ENCODE data around the gene FLOT2.
"Not testable (repeated sequence)": the region's sequence is repeated elsewhere in the genome, so short reads cannot be mapped to it uniquely, and the experiment has no call there.

Gene FLOT2

DNA sequence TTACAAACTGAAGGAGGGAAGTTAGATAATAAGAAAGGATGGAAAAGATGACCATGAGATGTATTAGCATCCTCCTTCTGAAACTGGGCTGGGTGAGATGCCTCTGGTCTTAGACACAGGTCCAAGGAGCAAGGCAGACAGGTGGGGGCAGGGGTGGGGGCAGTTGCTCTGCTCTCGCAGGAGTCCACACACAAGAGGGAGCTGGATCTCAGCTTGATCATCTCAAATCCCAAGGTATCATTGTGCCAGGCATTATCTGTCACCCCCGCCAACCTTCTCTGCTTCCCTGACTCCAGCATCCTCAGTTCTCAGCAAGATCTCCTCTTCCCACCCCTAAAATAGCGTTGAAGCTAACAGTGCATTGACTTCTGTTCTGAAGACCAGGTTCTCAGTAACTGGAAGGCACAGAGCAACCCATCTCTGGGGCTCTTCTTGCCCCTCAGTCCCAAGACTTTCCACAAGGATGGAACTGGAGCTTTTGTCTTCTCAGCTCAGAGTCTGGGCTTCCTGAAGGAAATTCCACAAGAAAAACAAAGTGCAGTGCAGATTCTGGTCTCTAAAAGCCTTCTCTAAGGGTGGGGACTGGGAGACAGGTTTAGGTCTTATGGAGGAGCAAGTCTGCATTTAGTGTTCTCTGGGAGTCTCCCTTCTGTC lies 1.6 kb downstream of the FLOT2 start:
- no peak for DNase-seq

DNA sequence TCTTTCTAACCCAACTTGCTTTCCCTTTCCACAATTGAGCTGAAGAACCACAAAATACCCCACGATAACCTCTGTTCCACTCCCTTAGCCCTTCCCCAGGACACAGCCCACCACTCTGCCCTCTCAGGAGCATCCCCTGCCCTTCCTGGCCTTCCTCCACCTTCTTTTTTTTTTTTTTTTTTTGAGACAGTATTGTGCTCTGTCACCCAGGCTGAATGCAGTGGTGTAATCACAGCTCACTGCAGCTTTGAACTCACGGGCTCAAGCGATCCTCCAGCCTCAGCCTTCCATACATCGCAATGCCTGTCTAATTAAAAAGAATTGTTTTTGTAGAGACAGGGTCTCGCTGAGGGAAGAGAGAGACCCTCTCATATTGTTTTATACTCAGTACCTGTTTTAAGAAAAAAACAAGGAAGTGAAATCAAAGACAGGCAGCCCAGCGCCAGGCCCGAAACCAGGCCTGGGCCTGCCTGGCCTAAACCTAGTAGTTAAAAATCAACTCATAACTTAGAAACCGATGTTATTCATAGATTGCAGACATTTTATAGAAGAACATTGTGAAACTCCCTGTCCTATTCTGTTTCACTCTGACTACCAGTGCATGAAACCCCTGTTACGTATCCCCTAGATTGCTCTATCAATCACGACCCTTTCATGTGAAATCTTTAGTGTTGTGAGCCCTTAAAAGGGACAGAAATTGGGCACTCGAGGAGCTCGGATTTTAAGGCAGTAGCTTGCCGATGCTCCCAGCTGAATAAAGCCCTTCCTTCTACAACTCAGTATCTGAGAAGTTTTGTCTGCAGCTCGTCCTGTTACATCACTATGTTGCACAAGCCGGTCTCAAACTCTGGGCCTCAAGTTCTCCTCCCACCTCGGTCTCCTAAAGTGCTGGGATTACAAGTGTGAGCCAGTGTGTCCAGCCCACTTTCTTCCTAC lies 4.0 kb downstream of the FLOT2 start:
- DNase-seq = peak; percentile 81 to 89

DNA sequence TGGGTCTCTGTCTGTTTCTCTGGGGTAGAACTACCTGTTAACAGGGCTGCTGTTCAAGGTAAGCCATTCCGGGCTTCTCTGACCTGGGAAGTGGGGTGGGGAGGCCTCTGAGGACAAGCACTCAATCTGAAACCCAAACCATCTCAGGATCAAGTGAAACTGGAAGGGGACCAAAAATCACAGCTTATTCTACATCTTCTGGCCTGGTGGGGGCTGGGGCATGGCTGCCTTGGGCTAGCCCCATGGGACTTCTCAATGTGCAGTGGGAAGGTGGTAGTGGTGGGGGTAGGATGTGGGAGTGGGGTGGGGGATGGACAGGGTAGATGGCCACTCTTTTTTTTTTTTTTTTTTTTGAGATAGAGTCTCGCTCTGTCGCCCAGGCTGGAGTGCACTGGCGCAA lies 5.5 kb downstream of the FLOT2 start:
- DNase-seq = no peak

GRCh38 chr17:28891201-28891600 lies 6.3 kb downstream of the FLOT2 start:
- DNase-seq = no peak

DNA sequence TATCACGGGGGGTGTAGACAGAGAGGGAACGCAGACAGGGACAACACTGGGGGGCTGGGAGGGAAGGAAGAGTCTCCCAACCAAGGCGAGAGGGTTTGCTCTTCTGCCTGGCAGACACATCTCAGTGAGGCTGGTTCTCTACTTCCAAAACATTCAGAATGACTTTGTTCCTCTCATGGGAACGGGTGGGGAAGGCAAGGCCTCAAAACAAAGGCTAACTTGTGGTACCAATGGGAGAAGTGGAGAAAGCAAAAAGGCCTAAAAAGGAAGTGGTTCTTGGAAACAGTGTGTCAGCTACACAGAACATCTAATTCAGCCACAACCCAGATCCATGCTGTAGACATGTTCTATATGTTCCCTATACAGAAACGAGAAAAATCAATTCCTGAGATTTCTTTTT lies 7.5 kb downstream of the FLOT2 start:
- peak; percentile 46 to 71 for DNase-seq

GRCh38 chr17:28888832-28889231 lies 8.7 kb downstream of the FLOT2 start:
- DNase-seq = no peak

- no peak for DNase-seq
These were observed 9.6 kb downstream of the FLOT2 start for GRCh38 chr17:28887871-28888471.

DNA sequence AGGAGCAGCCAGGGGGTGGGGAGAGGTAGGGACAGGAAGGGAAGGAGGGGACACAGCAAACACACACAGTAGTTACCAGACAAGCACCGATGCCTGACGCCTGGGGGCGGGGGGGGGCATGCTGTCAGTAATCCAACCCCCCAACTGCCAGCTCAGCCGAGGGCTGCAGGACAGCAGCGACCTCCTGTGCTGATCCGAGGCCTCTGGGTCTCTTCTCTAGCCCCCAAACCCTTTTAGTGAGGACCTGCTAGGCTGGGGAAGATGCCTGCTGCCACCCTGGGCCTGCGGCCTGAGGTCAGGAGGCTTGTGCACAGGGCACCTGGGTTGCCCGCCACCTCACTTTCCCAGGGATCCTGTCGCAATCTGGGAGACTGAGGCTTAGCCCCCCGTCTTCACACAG lies 11.6 kb downstream of the FLOT2 start:
- DNase-seq = no peak

DNA sequence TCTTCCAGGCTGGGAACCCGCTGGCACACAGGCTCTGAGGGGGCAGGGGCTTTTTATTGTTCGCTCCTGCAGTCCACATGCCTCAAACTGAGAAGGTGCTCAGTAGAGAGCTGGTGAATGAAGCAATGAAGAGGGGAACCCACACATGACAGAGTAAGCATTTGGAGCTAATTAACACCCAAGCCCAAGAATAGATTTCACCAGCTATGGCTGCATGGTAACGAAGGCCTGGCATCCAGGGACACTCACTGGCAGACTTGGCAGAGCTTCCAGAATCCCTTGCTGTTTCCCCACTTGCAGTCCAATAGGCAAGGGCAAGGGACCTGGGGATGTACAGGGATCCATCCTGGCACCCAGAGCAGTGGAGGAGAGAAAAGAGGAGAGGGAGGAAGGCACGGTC lies 12.2 kb downstream of the FLOT2 start:
- no peak for DNase-seq

- no peak for DNase-seq
These were observed 13.4 kb downstream of the FLOT2 start for GRCh38 chr17:28883967-28884702.

DNA sequence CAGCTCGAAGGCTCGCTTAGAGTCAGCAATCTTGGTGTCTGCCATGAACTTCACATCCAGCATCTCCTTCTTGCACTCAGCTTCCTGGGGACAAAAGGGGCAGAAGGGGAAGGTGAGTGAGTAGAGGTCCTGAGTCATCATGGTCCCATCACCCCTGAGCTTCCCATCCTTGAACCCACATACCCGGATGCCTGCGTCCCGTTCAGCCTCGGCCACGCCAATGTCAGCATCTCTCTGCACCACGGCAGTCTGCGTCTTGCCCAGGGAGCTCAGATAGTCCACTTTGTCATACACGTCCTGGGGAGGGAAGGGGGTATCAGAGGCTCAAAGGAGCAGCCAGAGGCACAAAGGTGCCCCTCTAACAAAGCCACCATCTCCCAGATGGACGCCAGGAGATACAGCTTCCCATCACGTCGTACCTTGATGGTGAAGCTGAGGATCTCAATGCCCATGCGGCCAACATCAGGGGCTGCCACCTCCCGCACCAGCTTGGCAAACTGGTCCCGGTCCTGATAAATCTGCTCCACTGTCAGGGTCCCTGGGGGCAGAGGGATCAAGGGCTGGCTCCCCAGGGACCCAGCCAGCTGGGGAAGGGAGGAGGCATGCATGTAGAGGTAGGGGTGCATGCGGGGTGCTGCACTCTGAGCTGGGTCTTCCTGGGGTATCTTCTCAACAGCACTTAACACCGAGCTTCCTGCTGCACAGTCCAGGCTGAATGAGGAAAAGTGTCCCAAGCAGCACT lies 15.2 kb downstream of the FLOT2 start:
- no peak for DNase-seq

GRCh38 chr17:28881533-28882056 lies 15.9 kb downstream of the FLOT2 start:
- no peak for DNase-seq

- DNase-seq = no peak
These were observed 17.0 kb downstream of the FLOT2 start for GRCh38 chr17:28880572-28880945.

- no peak for DNase-seq
These were observed 17.5 kb downstream of the FLOT2 start for GRCh38 chr17:28879886-28880571.

- no peak for DNase-seq
These were observed 18.6 kb downstream of the FLOT2 start for GRCh38 chr17:28878981-28879380.

GRCh38 chr17:28878158-28878910 lies 19.2 kb downstream of the FLOT2 start:
- DNase-seq = no peak

DNA sequence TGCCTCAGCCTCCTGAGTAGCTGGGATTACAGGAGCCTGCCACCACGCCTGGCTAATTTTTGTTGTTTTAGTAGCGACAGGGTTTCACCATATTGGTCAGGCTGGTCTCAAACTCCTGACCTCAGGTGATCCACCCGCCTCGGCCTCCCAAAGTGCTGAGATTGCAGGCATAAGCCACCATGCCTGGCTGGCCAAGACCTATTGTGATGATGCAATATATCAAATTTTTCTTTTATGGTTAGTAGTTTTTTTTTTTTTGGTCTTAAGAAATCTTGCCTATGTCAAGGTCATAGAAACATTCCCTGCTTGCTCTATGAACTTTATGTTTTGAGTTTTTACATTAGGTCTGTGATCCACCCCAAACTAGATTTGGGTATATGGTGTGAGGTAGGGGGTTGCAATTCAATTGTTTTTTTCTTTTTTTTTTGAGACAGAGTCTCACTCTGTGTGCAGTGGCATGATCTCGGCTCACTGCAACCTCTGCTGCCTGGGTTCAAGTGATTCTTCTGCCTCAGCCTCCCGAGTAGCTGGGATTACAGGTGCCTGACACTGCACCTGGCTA lies 20.3 kb downstream of the FLOT2 start:
- not testable (repeated sequence) for DNase-seq

DNA sequence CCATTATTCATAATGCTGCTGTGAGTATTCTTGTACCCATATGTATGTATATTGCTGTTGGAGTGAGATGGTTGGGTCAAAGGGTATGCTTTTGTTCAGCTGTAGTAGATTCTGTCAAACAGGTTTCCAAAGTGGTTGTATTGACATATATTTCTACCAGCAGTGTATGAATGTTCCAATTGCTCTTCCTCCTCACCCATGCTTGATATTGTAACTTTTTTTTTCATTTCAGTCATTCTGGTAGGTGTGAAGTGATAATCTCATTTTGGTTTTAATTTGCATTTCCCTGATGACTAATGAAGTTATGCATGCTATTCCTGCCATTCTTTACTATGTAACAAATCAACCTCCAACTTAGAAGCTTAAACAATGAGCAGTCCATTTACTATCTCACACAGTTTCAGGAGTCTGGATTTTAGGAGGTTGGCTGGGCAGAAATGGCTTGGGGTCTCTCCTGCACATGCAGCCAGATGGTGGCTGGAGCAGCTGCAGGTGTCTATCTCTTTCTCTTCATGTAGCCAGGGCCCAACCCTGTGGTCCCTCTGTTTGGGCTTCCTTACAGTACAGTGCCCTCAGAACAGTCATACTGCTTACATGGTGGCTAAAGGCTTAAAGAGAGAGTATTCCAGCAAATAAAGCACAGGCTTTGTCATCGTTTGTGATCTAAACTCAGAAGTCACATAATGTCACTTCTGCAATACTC lies 21.5 kb downstream of the FLOT2 start:
- no peak for DNase-seq

DNA sequence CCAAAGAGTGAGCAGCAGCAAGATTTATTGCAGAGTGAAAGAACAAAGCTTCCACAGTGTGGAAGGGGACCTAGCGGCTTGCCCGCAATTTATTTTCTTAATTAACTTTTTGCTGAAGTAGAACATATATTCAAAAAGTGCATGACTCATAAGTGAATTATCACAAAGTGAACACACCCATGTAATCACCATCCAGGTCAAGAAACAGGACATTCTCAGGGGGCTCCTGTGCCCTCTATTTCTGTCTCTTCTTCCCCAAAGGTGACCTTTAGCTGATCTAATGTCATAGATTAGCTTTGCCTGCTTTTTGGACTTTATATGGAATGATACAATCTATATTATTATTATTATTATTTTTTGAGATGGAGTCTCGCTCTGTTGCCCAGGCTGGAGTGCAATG lies 22.8 kb downstream of the FLOT2 start:
- DNase-seq = no peak

DNA sequence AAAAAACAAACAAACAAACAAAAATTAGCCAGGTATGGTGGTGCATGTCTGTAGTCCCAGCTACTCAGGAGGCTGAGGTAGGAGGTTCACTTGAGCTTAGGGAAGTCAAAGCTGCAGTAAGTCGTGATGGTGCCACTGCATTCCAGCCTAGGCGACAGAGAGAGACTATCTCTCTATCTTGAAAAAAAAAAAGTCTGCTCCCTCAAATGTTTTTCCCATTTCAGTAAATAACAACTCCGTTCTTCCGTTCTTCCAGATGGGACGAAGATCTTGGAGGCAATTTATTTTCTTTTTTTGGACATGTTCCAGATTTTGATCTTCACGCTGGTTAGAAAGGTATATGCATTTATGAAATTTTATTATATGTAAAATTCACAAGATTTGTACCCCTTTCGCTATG lies 23.7 kb downstream of the FLOT2 start:
- no peak for DNase-seq
